HG03342 (cell line): ENCODE data around the gene MRGPRD.

Source experiments
- ATAC-seq: cut with Tn5 transposase; IDR thresholded peaks from one replicate; pipeline ENCODE4 v1.9.1; 2021; ENCODE audit warnings: mild to moderate bottlenecking, moderate library complexity; ENCODE audit not compliant: unreplicated experiment

The MRGPRD gene, protein sequence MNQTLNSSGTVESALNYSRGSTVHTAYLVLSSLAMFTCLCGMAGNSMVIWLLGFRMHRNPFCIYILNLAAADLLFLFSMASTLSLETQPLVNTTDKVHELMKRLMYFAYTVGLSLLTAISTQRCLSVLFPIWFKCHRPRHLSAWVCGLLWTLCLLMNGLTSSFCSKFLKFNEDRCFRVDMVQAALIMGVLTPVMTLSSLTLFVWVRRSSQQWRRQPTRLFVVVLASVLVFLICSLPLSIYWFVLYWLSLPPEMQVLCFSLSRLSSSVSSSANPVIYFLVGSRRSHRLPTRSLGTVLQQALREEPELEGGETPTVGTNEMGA

DNA sequence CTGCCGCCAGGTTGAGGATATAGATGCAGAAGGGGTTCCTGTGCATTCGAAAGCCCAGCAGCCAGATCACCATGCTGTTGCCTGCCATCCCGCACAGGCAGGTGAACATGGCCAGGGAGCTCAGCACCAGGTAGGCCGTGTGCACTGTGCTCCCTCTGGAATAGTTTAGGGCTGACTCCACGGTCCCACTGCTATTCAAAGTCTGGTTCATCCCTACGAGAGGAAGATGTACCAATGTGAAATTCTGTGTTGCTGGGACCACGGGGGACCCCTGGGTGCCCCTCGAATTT lies at the start of gene MRGPRD:
TSS of gene MRGPRD (minus strand) at position 211 of the 290 bp plus-strand sequence. CDS start at position 211, 0 bp downstream.
- no peak for ATAC-seq

DNA sequence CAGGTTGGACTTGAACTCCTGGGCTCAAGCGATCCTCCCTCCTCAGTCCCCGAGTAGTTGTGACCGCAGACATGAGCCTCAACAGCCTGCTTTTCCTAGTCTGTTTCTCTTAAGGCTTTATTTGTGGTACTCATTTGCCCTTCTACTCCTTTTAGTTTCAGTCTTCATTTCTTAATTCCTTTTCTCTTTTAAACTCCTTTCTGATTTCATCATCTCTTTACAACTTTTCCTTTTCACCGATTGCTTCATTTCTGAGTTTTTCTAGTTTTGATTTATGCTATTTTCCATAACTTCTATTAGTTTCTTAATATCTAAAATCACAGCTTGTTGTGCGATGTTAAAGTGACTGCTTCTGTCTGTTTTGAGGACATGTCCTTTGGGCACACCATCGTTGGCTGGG lies 49.5 kb upstream of the MRGPRD start:
- ATAC-seq, result no peak

DNA sequence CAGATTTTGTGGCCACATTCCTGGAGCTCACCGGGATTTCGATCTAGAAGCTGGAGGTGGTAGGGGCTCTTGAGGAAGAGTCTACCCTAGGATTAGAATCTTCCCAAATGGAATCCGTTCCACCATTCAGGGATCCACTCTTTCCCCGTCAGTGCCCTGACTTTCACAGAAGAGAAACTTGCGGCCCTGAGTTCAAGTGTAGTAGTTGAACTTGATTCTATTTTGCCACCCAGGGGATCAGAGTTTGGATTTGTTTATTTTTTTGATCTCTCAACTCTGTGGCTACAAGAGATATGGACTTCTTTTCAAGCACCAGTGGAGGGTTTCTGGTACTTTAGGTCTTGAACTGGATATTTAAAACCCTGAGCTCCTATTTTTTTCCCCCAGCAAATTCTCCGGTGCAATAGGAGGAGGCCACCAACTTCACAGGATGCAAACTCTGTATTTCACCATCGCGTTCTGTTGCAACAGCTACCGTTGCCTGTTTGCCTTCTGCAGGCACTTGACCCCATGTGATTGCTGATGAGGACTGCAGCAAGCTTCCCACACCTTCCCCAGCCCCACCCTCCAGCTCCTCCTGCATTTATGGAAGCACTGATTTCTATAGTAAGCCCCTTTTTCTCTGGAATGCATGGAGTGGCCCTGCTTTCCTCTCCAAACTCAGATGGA lies 47.1 kb upstream of the MRGPRD start:
- ATAC-seq, result no peak

DNA sequence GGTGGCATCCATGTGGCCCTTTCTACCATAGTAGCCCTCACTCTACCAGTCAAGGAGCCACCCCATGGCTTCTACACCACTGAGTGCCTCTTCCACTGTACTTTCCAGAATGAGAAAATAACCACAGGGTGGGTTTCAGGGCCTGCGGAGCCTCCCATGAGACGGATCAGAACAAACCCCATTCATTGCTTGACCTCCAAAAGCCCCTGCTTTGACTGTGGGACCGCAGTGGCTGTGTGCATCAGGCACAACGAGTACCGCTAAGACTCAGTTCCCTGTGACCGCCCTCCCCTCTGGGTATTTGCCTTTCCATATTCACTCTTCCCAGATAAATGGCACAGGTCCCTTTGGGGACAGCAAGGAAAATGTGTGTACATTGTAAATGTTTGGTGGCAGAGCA lies 43.7 kb upstream of the MRGPRD start:
- no peak for ATAC-seq

DNA sequence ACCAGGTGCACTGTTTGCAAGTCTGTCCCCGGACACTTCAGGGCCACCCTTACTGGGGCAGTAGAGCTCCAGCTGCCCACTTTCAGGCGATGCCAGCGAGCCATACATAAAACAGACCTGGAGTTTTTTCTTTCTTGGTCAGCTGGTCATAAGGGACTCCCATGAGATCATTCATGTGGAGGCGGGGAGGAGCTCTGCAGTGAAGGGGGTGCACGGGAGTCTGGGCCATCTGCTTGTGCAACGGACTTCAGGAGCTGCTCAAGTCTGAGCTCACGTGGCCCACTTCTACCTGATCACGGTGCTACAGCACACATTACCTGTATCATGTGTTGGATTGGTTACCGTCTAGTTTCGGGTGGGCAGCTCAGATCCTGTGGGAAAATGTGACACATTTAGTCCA lies 41.5 kb upstream of the MRGPRD start:
- ATAC-seq, result no peak

DNA sequence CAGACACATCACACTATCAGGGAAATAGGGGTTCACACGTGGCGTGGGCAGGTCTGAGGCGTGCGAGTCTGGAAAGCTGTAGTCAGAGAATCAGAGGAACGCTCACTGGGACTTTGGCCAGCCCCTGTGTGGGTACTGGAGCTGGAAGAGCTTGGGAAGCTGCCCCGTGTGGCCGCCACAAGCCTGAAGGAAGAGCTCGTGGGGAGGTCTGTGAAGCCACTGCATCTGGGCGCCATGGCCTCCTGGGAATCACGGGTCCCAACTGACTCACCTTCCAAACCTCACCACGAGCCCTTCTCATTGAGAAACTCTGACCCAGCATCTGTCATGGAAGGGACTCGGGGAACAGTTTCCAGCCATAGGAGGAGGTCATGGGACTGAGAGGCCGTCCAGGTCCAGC lies 38.1 kb upstream of the MRGPRD start:
- ATAC-seq, result no peak

DNA sequence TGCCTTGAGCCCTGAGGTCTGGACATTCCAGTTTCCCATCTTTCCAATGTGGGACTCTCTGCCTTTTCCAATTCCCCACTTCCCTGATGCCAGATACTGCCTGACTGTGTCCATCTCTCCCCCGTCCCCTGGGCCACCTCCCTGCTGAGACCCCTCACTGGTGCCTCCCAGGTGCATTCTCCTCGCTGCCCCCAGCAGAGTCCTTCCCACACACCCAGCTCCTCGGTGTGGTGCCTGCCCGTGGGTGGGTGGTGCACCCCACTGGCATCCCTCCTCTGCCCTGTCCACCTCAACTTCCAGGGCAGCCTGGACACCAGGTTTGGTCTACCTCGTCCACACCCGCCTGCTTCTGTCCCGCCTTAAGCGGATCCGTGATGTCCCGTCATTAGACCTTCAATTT lies 37.2 kb upstream of the MRGPRD start:
- no peak for ATAC-seq

DNA sequence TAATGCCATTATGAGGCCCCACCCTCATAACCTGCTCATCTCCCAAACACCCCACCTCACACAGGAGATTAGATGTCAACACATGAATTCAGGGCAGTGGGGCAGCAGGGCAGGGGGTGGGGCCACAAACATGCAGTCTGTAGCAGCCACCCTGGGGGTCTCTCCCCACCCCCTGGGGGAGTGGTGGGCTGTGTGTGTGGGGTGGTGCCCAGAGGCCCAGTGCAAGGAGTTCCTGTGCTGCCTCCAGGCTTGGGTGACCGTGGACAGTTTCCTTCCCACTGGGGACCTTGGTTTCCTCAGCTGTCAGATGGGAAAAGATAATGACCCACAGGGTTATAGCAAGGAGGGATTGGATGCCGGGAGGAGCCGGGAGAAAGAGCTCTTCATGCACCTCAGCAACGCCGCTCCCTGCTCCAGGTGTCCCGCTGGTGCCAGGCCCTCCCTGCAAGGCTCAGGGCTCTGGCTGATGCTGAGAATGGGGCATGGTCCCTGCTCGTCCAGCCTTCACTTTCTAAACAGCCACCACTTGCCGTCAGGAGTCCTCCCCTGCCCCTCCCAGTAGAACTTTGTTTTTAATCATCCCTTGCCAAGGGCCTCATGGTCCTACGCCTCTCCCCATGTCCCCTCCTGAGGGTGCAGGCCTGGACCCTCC lies 34.2 kb upstream of the MRGPRD start:
- ATAC-seq, result no peak

DNA sequence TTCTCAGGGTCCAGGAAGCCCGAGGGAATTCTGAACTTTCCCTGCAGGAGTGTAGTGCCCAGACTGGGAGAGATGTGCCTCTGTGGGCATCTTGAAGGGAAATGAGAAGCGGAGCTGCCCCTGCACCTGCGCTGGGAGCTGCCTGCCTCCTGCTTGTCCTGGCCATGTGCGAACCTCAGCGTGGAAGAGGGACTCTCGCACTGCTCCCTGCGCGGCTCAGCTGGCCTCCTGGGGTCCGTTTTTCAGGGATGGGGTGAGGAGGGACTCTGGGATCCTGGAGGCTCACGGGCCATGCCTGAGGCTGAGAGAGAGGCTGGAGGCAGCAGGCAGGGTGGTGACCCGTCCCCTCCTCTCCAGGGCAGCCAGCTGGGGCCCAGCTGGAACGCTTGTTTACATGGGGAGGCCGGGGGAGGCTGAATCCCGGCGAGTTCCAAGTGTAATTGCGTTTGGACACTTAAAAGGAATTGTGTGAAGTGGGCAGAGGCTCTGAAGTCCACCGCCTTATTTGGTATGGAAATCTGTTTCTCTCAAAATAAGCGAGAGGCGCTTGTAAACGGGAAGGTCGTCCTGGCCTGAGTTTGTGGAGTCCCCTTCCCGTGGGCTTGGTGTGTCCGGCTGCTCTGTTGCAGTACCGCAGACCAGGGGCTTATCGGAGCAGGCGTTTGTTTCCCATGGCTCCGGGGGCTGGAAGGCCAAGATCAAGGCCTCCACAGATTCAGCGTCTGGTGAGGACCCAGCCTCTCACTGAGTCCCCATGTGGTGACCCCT lies 33.5 kb upstream of the MRGPRD start:
- no peak for ATAC-seq

DNA sequence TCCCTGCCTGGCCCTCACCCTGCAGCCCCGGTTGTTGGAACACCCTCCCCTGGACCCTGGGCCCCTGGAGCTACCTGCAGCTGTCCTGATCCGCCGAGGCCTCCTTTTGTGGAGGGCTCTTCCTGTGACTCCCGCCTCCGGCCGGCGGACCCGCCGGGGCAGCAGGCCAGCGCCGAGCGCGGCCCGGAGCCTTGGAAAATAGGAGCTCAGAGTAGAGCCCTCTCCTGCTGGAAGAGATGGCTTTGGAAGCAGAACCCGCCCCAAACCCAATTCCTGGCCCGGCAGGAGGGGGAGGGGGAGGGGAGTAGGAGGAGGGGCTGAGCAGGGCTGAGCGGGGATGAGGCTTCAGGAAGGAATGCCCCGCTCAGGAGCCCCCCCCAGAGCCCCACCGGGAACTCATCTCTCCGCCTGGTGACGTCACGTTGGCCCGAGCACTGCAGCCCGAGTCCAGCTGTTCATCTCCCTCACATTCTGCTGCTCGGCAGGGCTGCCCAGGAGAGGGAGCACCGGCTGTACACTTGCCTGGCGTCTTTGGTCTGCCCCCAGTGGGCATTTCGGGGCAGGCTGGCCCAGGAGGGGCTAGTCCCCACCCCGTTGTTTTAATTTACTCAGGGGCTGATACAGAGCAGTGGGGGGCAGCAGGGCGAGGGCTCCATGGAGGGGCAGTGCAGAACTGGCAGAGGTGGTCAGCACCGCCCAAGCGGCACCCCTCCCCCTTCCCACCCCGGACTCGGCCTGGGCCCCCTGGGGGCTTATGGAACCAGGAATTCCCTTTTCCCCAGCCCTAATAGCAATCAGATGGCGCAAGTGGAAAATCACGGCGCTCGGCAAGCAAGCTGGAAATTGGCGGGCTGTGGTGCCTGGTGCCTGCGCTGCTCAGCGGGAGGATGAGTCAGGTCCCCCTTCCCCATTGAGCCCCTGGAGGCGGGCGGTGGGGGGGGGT lies 32.5 kb upstream of the MRGPRD start, which contains the start of gene MRGPRF:
TSS of gene MRGPRF (minus strand) at position 238 of the 943 bp plus-strand sequence. CDS start 3,345 bp downstream, outside the sequence.
- ATAC-seq, result no peak

DNA sequence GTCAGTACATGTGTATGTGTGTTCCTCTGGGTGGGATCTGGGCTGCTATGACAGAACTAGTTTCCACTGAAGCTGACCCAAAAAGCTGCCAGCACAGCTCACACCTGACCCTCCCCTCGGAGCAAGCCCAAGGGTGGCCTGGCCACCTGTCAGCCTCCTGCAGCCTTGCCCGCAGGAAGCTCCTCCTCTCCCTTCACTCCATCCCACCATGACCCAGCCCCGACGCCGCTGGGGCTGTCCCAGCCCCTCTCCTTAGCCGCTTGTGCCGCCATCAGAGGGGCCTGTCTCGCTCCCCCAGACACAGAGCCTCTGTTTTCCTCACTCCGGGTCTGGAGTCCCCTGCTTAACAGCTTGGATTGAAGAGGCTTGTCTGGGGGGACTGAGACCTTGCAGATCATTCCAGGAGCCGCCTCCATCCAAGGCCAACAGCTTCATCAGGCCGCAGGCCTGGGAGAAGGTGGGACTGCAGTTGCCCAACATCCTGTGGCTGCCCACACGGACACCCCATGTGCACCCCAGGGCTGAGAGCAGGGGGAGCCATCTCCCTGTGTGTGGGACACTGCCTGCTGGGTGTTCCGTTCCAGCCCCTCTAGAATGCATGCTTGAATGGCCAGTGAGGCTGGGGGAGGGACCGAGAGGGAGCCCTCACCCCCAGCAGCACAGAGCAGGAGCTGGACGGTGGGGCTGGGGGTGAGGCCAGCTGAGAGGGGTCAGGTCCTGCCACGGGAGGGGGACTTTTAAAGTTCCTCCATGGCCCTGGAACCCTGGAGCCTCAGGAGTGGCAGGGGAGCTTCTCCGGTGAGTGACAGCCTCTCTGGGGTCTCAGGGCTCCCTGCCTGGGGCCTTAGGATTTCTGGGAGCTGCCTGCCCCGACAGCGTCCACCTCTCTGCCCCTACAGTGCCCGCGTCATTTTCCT lies 31.6 kb upstream of the MRGPRD start:
- no peak for ATAC-seq

DNA sequence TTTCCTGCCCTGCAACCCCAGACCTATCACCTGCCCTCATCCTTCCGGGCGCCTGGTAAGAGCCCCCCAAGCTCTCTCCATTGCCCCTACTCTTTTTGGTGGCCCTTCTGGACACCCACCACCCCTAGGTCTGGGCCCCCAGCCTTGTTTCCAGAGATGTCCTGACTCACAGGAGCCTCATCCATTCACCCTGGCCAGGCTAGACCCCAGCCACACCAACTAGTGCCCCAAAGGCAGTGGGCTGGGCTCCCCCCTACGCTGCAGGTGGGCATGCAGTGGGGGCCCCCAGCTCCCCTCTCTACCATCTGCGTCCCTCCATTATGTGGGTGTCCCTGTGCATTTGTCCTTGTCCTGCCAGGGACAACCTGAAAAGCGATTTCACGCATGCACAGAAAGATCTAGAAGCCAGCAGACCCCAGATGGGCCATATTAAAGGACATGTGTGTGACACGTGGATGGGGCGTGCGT lies 30.9 kb upstream of the MRGPRD start:
- no peak for ATAC-seq

DNA sequence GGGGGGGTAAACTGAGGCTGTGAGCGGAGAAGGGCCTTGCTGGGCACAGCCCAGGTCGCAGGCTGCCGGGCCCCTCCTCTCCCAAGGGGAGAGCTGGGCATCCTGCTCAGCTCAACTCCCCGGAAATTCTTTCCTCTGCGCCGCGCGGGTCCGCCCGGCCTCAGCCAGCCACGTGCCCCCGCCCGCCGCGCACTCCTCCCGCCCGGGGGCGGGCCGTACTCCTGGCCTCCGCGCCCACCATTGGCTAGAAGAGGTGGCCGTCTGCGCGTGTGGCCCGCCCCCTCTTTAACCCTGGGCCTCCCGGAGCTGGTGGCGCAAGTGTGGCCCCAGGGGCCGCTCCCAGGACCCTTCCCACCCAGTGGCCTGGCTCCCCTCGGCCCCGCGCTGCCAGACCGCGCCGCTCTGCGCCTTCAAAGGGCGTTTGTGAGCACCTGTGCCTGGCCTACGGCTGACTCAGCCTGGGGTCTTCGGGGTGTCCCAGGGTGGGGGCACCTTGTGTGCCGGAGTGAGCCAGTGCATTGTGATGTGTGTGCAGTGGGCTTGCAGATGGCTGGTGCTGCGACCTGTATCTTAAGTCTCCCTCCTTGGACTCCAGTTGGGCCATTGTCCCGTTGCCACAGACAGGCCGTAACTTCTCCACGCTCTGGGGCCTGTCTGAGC lies 30.3 kb upstream of the MRGPRD start:
- ATAC-seq, result no peak

DNA sequence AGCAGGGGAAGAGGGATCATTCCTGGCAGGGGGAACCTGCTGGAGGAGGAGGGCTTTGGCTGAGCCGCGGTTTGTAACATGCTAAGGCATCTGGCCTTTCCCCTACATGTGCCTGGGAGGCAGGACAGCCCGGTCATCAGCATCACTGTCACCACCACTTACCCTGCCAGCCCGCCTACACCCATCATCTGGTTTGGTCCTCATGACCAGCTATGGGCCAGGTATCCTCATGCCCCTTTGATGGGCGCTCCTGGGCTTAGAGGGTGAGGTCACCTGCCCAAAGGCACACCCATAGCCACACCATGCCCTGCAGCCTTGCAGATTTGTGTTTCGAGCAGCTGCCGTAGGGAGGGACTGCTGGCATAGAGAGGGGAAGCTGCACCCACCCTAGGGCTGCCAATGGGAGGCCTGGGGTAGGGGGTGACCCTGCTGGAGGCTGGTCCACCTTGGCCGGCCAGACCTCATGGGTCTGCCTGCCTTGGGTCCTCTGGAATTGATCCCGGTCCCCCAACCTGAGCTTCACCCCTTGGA lies 29.6 kb upstream of the MRGPRD start:
- no peak for ATAC-seq

DNA sequence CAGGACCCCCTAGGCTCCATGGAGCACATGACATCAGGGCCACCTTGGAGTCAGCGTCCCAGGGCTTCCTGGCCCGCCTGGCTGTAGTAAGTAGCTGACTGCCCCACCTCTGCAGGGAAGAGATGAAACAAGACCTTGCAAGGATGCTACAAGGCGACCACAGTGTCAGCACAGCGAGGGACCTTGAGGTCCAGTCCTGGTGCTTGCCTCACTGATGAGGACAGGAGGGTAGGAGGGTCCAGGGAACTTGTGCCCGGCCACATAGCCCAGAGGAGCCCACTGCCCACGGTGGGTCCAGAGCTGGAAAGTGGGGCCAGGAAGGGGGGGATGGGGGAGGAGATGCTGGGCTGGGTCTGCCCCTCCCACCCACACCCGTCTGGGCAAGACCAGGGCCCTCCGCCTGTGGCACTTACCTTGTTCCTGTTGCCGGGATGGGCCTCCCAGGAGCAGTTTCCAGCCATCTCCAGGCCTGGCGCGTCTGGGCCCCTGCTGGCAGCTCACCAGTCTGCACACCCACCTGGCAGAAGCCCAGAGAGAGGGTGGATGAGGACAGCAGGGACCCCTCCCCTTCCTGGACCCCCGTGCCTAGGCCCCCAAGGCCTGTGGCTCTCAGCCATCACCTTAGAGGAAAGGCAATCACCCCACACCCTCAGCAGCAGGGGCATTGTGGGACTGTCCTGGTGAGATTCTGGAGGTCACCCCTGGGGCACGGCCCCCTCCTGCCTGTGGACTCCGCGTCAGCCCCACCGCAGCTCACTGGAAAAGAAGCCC lies 28.8 kb upstream of the MRGPRD start:
- ATAC-seq, result no peak

DNA sequence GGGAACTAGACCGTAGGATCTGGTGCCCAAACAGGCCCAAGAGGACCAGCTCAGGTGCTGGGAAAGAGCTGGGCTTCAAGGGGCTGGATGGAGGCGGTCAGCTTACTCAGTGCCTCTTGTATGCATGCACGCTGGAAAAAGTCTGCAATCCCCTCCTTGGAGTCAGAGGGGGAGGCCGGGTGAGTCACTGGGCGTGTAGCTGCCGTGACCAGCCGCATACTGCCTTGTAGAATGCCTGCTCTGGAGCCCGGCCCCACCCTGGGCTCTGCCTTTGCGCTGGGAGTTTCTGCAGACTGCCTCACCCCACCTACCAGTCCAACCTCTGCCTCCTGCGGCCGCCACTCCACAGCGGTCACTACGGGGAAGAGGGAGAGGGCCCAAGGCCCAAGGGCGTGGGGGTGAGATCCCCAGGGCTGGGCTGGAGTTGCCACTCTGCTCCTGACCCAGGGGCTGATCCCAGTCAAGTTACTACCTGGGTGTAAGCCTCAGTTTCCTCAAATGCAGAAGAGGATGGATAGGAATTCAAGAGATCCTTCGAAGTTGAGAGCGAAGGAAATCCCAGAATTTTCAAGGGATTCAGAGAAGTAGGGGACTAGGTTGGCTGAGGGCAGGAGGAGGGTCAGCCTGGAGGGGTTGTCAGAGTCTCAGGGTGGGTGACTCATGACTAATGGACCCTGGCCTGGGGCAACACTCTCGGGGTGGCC lies 28.1 kb upstream of the MRGPRD start:
- ATAC-seq, result no peak

DNA sequence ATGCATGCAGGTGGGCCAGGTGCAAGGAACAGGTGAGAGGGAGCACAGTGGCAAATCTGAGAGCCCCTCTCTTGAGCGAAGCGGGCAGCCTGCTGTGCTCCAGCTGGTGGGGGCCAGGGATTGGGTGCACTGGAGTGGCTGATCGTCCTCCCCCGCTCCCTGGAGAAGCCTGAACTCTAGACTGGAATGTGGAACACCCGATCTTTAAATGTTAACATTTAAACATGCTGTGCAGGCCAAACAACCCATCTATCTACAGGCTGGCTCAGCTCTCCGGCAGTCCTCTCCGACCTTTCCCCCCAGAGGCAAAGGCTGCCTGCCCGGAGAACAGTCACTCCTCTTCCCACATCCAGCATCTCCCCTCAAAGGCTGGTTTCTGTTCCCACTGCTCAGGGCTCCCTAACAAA lies 27.2 kb upstream of the MRGPRD start:
- ATAC-seq, result no peak
